ENCODE measurements around the gene PPP1R1B.

Gene PPP1R1B

GRCh38 chr17:39617446-39618245 is 9.1 kb upstream of the PPP1R1B start:
- no peak for FAIRE-seq

DNA sequence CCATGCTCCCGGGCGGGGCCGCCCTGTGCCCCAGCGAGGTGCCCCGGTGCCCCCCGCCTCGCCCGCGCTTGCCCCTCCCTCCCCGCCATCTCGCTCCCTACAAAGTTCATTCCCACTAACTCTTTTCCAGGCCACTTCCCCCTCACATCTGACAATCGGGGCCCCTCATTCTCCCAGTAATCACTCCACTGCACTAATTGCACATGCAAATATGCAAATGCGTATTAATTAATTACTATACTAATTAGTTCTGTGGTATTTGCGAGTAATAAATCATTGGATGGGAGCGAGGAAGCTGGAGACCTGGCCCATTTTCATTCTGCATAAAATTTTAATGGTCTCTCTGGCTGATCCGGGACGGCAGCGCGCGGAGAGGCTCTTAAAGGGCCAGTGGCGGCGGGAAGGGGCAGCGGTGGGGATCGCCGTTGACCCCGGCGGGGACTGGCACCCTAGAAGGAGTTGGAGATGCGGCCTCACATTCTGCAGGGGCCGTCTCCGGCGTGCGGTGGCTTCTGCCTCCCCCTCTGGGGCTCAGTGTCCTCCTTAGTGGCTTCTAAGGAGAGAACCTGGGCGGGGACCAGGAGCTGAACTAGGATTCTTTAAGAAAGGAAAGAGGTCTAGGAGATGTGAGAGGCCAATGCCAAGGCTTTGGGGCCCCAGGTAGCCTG is 8.4 kb upstream of the PPP1R1B start:
- no peak for FAIRE-seq

GRCh38 chr17:39618956-39619785 is 7.6 kb upstream of the PPP1R1B start:
- no peak for FAIRE-seq

GRCh38 chr17:39619786-39620101 is 7.0 kb upstream of the PPP1R1B start:
- no peak for FAIRE-seq

DNA sequence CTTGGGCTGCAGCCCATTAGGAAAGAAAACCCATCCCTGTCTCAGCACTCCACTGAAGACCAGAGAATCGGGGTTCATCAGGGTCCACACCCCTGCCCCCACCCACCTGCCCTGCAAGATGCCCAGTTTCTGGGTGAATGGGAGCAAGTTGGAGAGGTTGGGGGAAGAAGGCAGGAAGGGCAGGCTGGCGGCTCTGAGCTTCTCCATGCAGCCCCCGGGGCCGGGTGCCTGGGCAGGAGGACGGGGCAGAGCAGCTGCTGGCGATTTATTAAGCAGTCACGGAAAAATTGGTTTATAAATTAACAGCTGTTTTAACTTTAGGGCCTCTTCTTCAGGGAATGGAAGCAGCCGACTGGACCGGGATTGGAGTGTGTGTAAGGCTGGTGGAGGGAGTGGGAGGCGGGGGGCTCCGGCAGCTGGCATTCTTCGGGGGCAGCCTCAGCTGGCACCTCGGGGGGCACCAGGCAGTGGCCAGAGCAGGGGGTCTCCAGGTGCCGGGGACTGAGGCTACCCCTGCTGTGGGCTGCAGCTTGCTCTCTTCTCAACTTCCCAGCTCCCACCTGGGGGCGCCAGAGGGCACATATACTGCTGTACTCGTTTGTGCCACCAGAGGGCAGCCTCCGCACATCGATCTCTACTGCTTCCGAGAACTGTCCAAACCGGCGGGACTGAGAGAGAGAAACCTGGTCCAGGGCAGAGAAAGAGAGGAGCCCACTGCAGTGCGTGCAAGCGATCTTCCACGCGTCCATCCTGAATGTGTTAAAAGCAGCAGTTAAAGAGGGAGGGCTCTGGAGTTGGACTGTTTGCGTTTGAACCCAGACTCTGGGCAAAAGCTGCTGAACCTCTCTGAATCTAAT is 5.0 kb upstream of the PPP1R1B start:
- peak; percentile 23 for FAIRE-seq

DNA sequence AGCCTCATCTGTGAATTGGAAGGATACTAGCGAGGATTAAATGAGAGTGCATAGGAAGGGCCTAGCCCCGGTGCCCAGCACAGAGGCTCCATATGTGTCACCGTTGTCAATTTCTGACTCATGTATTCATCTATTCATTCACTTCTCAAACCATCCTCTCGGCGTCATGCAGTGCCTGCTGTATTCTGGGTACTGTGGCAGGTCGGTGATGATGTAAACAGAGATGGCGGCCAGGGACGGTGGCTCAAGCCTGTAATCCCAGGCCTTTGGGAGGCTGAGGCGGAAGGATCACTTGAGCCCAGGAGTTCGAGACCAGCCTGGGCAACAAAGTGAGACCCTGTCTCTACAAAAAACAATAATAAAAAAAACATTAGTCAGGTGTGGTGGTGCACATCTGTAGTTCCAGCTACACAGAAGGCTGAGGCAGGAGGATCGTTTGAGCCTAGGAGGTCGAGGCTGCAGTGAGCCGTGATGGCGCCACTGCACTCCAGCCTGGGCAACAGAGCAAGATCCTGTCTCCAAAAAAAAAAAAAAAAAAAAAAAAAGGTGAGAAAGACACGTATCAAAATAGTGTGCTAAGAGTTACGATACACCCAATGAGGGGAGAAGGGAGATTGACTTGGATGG is 4.3 kb upstream of the PPP1R1B start:
- no peak for FAIRE-seq

- no peak for FAIRE-seq
Observed at GRCh38 chr17:39623356-39623950, 3.3 kb upstream of the PPP1R1B start.

DNA sequence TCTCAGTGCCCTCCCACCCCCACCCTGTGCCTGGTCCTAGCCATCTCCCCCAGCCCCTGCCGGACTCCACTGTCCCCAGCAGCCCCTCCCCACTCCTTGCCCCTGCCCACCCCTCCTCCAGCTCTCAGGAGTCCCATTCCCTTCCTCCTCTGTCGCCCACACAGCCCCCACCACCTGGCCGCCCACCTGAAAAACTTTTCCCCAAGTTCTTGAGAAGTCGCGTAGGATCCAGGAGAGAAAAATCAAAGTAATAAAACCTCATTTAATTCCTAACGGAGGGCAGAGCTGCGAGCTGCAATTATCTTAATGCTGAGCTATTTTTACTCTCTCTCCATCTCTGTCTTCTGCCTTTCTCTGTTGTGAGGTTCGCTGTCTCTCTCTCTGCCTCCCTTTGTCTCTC is 2.4 kb upstream of the PPP1R1B start:
- FAIRE-seq = no peak

GRCh38 chr17:39625198-39625785 is 1.5 kb upstream of the PPP1R1B start:
- no peak for FAIRE-seq

- no peak for FAIRE-seq
Observed at GRCh38 chr17:39627047-39627711, 427 bp downstream of the PPP1R1B start.

GRCh38 chr17:39627712-39628516 is 1.2 kb downstream of the PPP1R1B start:
- FAIRE-seq = no peak

DNA sequence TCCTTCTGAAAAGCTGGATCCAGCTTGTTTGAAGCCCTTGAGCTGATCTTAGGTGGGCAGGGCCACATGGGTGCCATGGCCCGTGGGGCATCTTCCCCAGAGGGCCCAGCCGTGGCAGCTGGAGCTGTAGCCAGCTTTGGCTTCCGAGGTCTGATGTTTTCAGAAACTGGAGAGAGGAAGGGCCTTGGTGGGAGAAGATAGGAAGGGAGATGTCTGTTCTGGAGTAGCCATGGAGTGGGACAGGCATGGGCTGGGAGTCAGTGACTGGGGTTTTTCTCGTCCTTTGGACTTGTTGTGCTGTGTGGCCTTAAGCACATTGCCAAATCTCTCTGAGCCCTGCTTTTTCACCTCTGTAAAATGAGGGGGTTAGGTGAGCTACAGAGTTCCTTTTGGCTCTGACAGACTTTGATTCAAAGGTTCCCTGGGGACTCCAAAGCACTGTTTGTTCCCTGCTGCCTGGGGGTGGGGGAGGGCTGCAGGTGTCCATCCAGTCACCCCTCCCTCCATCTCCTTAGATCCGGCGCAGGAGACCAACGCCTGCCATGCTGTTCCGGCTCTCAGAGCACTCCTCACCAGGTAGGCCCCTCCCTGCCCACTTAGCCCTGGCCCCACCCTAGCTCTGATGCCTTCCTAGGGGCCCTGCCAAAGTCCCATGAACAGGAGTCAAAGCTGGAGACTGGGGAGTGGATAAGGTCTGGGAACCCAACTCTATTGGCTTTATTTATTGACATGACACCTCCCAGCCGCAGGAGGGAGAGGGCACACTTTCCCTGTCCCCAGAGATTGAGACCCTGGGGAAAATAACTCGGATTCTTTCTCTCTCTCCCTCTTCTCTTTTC is 2.1 kb downstream of the PPP1R1B start:
- FAIRE-seq = no peak

DNA sequence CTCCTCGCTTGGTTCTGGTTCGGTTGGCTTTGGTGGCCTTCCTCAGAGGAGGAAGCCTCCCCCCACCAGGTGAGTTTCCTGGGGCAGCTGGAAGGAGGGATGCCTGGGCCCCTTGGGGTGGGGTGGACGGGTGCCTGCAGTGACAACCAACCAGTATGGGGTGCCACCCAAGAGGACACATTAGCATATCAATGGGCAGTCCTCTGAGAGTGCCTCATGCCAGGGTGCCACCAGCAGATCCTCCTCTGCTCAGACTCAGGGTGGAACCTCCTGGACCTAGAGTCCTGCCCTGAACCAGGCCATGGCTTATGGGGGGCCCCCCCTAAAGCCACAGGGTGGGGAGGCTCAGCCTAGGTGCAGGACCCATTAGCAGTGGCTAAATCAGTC is 2.7 kb downstream of the PPP1R1B start:
- FAIRE-seq = no peak

DNA sequence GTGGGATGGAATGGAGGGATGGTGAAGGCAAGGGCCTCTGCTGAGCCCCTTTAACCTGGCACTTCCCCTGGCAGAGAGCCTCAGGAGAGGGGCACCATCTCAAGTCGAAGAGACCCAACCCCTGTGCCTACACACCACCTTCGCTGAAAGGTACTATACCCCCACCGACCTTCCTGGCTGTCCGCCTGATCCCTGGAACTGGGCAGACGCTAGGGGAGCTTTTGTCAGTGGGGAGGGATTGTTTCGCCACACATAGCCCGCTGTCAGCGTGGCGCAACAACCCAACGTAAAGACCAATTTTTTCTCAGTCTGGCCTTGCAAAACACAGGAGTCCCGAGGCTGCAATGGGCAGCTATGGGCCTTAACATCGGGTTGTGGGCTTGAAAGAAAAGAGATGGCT is 3.1 kb downstream of the PPP1R1B start:
- no peak for FAIRE-seq

- no peak for FAIRE-seq
Observed at GRCh38 chr17:39631403-39631802, 4.7 kb downstream of the PPP1R1B start.

- no peak for FAIRE-seq
Observed at GRCh38 chr17:39632153-39632941, 5.6 kb downstream of the PPP1R1B start.

GRCh38 chr17:39633570-39634183 is 6.9 kb downstream of the PPP1R1B start:
- no peak for FAIRE-seq

GRCh38 chr17:39634384-39634871 is 7.7 kb downstream of the PPP1R1B start:
- FAIRE-seq = no peak
